Breast epithelium (tissue), 3 donors: ENCODE data around the gene TSPO.

ENCODE experiments used
- POLR2A ChIP-seq: fragments of 450-650 bp; IDR thresholded peaks from one replicate; pipeline ENCODE4 v1.6.1; 2016; ENCODE audit warnings: antibody characterized with exemption, mild to moderate bottlenecking, moderate library complexity
- POLR2AphosphoS5 ChIP-seq, 3 donors: sonication (generic); formaldehyde crosslinking; IDR thresholded peaks; one replicate each; pipeline ENCODE4 v1.6.1; 2017; ENCODE audit warnings: antibody characterized with exemption in 3 of 3
- TF ChIP-seq, protein P1 (sequence below), 3 donors: fragments of 450-650 bp; IDR thresholded peaks; one replicate each; pipeline ENCODE4 v1.5.1; 2016 to 2017; ENCODE audit warnings: antibody characterized with exemption in 3 of 3, mild to moderate bottlenecking in 3 of 3, moderate library complexity in 3 of 3

DNA sequence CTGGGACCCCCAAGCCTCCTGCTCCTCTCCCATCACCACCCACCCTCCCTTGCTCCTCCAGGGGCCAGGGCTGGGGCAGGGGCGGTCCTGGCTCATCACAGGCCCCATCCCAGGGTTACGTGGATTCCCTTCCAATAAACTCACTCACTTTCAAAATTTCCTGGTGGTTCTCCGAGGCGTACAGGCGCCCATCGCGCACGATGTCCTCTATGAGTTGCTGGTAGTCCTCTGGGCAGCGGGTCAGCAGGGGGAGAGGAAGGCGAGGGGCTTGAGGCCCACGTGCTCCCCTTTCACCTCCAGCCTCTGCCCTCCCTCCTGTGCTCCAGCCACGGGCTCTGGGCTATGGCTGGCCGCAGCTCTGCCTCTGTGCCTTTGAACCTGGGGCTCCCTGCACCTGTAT is 56.0 kb downstream of the TSPO start:
- TF ChIP-seq, protein P1, sequence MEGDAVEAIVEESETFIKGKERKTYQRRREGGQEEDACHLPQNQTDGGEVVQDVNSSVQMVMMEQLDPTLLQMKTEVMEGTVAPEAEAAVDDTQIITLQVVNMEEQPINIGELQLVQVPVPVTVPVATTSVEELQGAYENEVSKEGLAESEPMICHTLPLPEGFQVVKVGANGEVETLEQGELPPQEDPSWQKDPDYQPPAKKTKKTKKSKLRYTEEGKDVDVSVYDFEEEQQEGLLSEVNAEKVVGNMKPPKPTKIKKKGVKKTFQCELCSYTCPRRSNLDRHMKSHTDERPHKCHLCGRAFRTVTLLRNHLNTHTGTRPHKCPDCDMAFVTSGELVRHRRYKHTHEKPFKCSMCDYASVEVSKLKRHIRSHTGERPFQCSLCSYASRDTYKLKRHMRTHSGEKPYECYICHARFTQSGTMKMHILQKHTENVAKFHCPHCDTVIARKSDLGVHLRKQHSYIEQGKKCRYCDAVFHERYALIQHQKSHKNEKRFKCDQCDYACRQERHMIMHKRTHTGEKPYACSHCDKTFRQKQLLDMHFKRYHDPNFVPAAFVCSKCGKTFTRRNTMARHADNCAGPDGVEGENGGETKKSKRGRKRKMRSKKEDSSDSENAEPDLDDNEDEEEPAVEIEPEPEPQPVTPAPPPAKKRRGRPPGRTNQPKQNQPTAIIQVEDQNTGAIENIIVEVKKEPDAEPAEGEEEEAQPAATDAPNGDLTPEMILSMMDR (IDR thresholded peaks at IDR 0.05), result no peak
- TF ChIP-seq POLR2A (no peak), POLR2AphosphoS5 (IDR thresholded peaks at IDR 0.05) (no peak)
